Neural cell (in vitro differentiated cells): ENCODE data around the gene PRKAG3.
A peak's percentile ranks its signal among the peaks of the same experiment; 100 is the strongest.

Experiments
- EP300 ChIP-seq: fragments of 450-650 bp; conservative IDR thresholded peaks from 2 replicates; pipeline ENCODE4 v1.6.1; 2014; ENCODE audit warnings: antibody characterized with exemption, mild to moderate bottlenecking, moderate library complexity; ENCODE audit not compliant: poor library complexity, severe bottlenecking
- EZH2 ChIP-seq: fragments of 200-600, 300-800 bp; shearing (Covaris generic), sonication (generic); IDR thresholded peaks from 2 replicates; pipeline ENCODE4 v1.6.1; 2014; ENCODE audit warnings: antibody characterized with exemption, low read length, borderline replicate concordance, mild to moderate bottlenecking; ENCODE audit not compliant: insufficient read depth, poor library complexity, severe bottlenecking
- POLR2AphosphoS5 ChIP-seq: IDR thresholded peaks from 2 replicates; pipeline ENCODE4 v1.6.1; 2012
- RAD21 ChIP-seq: fragments of 450-650 bp; conservative IDR thresholded peaks from 2 replicates; pipeline ENCODE4 v1.6.1; 2014; ENCODE audit warnings: antibody characterized with exemption, mild to moderate bottlenecking, moderate library complexity
- TF ChIP-seq, protein P1 (sequence below): fragments of 450-650 bp; IDR thresholded peaks from 2 replicates; pipeline ENCODE4 v1.5.1; 2014; ENCODE audit warnings: antibody characterized with exemption, mild to moderate bottlenecking, moderate library complexity; ENCODE audit not compliant: poor library complexity, severe bottlenecking

DNA sequence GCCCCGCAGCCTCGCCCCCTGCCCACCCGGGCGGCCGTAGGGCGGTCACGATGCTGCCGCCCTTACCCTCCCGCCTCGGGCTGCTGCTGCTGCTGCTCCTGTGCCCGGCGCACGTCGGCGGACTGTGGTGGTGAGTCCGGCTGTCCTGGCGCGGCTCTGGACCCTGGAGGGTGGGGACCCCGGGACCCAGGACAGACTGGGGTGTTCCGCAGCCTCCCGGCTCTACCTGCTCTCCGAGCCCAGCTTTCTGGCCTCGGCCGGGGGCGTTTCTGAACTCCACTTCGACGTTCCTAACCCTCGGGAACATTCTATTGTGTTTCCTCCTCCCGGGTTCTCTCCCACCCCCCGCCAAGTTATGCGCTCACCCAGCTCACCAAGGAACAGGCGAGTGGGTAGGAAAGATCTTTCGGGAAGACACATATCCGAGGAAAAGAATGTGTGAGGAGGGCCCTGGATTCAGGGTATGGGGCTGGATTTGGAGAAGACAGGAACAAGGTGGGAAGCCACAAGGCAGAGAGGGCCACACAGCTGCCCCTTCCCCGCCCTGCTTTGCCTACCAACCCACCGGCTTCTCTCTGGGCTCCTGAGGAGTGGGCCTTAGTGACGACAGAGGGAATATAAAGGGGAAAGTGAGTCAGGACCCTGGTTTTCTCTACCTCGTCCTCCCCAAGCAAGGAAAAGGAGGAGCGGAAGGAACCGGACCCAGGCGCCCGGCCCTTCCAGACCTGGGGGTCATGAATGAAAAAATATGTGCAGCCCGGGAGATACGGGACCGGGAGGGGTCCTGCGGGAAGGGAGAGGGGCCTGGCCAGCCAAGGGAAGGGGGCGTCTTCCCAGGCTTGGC lies 28.6 kb upstream of the PRKAG3 start:
- TF ChIP-seq, protein P1, sequence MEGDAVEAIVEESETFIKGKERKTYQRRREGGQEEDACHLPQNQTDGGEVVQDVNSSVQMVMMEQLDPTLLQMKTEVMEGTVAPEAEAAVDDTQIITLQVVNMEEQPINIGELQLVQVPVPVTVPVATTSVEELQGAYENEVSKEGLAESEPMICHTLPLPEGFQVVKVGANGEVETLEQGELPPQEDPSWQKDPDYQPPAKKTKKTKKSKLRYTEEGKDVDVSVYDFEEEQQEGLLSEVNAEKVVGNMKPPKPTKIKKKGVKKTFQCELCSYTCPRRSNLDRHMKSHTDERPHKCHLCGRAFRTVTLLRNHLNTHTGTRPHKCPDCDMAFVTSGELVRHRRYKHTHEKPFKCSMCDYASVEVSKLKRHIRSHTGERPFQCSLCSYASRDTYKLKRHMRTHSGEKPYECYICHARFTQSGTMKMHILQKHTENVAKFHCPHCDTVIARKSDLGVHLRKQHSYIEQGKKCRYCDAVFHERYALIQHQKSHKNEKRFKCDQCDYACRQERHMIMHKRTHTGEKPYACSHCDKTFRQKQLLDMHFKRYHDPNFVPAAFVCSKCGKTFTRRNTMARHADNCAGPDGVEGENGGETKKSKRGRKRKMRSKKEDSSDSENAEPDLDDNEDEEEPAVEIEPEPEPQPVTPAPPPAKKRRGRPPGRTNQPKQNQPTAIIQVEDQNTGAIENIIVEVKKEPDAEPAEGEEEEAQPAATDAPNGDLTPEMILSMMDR, result no peak
- no peak for TF ChIP-seq EP300
- no peak for TF ChIP-seq RAD21
- TF ChIP-seq POLR2AphosphoS5, result no peak
- peak; percentile 45 for TF ChIP-seq EZH2
